Calu3 (cell line): ENCODE data around the gene RNF44. TPM values are rescaled to one million over a fixed set of nuclear protein-coding genes. Genes with fewer than 3 reads are reported as not detected.

ENCODE experiments used
- BruUV-seq: library from RNA; stranded (reverse); fragments of 400-500 nt; replicated peaks from 2 replicates; lab custom pipeline; 2021; lab: Mats Ljungman, UMichigan
- CTCF ChIA-PET: fragments of 300-600 bp; sonication (Branson Sonifier 250); formaldehyde crosslinking; loops from one replicate; lab custom pipeline; 2022; ENCODE audit warnings: antibody characterized with exemption; lab: Charles Lee
- DNase-seq: peaks from one replicate; pipeline ENCODE4 v3.0.0; 2022
- H3K27ac Mint-ChIP-seq: one replicate; pipeline ENCODE4 v1.8.0; 2022; ENCODE audit warnings: mixed read lengths; ENCODE audit not compliant: unreplicated experiment
- H3K27me3 Mint-ChIP-seq: one replicate; pipeline ENCODE4 v1.8.0; 2022; ENCODE audit warnings: mixed read lengths; ENCODE audit not compliant: unreplicated experiment
- H3K36me3 Mint-ChIP-seq: one replicate; pipeline ENCODE4 v1.8.0; 2022; ENCODE audit warnings: mild to moderate bottlenecking, moderate library complexity, mixed read lengths; ENCODE audit not compliant: insufficient read depth, unreplicated experiment
- H3K4me1 Mint-ChIP-seq: one replicate; pipeline ENCODE4 v1.8.0; 2022; ENCODE audit warnings: mild to moderate bottlenecking, low read depth, mixed read lengths; ENCODE audit not compliant: unreplicated experiment
- H3K4me3 Mint-ChIP-seq: one replicate; pipeline ENCODE4 v1.8.0; 2022; ENCODE audit warnings: mild to moderate bottlenecking, low read depth, moderate library complexity, mixed read lengths; ENCODE audit not compliant: unreplicated experiment
- H3K9me3 Mint-ChIP-seq: one replicate; pipeline ENCODE4 v1.8.0; 2022; ENCODE audit warnings: low read depth, mixed read lengths; ENCODE audit not compliant: unreplicated experiment
- CTCF ChIP-seq: fragments of 200-600 bp; IDR thresholded peaks from one replicate; pipeline ENCODE4 v1.8.0; 2022; ENCODE audit warnings: antibody characterized with exemption; ENCODE audit not compliant: unreplicated experiment
- intact Hi-C: fragments of 100-400 bp; cut with micrococcal nuclease; formaldehyde crosslinking; loops from one replicate; pipeline ENCODE4 v1.10.0; 2022; ENCODE audit not compliant: unreplicated experiment
- total RNA-seq: library from RNA; stranded (reverse); gene quantifications from 2 replicates; pipeline ENCODE4 v1.2.3, GENCODE V29; 2022

RNF44 gene
- total RNA-seq, 1 experiment from 2014 or later = 82.3 TPM

- no peak for TF ChIP-seq CTCF
- peaks cover 9% of the 10 kb centered on the region for H3K27me3 Mint-ChIP-seq
- intact Hi-C loops = no loop called here
- no peak for DNase-seq
- H3K36me3 Mint-ChIP-seq = no peaks in the 10 kb centered on the region
- H3K4me3 Mint-ChIP-seq = no peak overlapping the region
- H3K9me3 Mint-ChIP-seq = no peaks in the 10 kb centered on the region
- H3K4me1 Mint-ChIP-seq = peaks cover 8% of the 10 kb centered on the region
- CTCF ChIA-PET = no interaction called here
- BruUV-seq = no TSS peak
- no peak overlapping the region for H3K27ac Mint-ChIP-seq
These were observed 15.9 kb downstream of the RNF44 start for GRCh38 chr5:176521286-176521685.

GRCh38 chr5:176519810-176520720 is 17.1 kb downstream of the RNF44 start:
- H3K9me3 Mint-ChIP-seq = no peaks in the 10 kb centered on the region
- intact Hi-C loops = no loop called here
- no TSS peak for BruUV-seq
- no peak overlapping the region for H3K27ac Mint-ChIP-seq
- peaks cover 9% of the 10 kb centered on the region for H3K27me3 Mint-ChIP-seq
- CTCF ChIA-PET = no interaction called here
- no peak for TF ChIP-seq CTCF
- no peak overlapping the region for H3K4me3 Mint-ChIP-seq
- no peaks in the 10 kb centered on the region for H3K36me3 Mint-ChIP-seq
- peaks cover 8% of the 10 kb centered on the region for H3K4me1 Mint-ChIP-seq
- no peak for DNase-seq

- H3K27ac Mint-ChIP-seq = no peak overlapping the region
- peaks cover 8% of the 10 kb centered on the region for H3K4me1 Mint-ChIP-seq
- H3K9me3 Mint-ChIP-seq = no peaks in the 10 kb centered on the region
- no peaks in the 10 kb centered on the region for H3K36me3 Mint-ChIP-seq
- intact Hi-C loops = no loop called here
- BruUV-seq = no TSS peak
- H3K4me3 Mint-ChIP-seq = no peak overlapping the region
- CTCF ChIA-PET = no interaction called here
- DNase-seq = no peak
- H3K27me3 Mint-ChIP-seq = peaks cover 1% of the 10 kb centered on the region
- no peak for TF ChIP-seq CTCF
These were observed 20.0 kb downstream of the RNF44 start for GRCh38 chr5:176517053-176517661.

- TF ChIP-seq CTCF = no peak
- CTCF ChIA-PET = no interaction called here
- Mint-ChIP-seq H3K4me1 (peaks cover 8% of the 10 kb centered on the region), H3K27me3 (no peaks in the 10 kb centered on the region), H3K36me3 (no peaks in the 10 kb centered on the region), H3K4me3 (no peak overlapping the region), H3K27ac (no peak overlapping the region), H3K9me3 (no peaks in the 10 kb centered on the region)
- DNase-seq = no peak
- BruUV-seq = no TSS peak
- intact Hi-C loops = no loop called here
These were observed 21.8 kb downstream of the RNF44 start for GRCh38 chr5:176515396-176515795.
